A673 (cell line): ENCODE results near the gene CAMK1D. TPM values are rescaled to one million over a fixed set of nuclear protein-coding genes. Genes with fewer than 3 reads are reported as not detected.

Experiments used
- BruUV-seq: library from RNA; stranded (reverse); fragments of 400-500 nt; replicated peaks from 2 replicates; lab custom pipeline; 2021; lab: Mats Ljungman, UMichigan
- CTCF ChIA-PET: fragments of 300-600 bp; sonication (Branson Sonifier 250); formaldehyde crosslinking; loops from one replicate; lab custom pipeline; 2022; ENCODE audit warnings: antibody characterized with exemption; lab: Charles Lee
- POLR2A ChIA-PET: fragments of 300-600 bp; sonication (Branson Sonifier 250); formaldehyde crosslinking; loops from one replicate; lab custom pipeline; 2022; ENCODE audit warnings: antibody characterized with exemption; ENCODE audit not compliant: low non-redundant PET; lab: Charles Lee
- DNase-seq: peaks from one replicate; pipeline ENCODE4 v3.0.0-alpha.2; 2015; ENCODE audit warnings: low spot score
- H3K27ac ChIP-seq: fragments of 200-600 bp; sonication (generic); 2 replicates; pipeline ENCODE4 v1.5.1; 2016; ENCODE audit warnings: mixed run types, low read depth, mild to moderate bottlenecking, mixed read lengths, antibody characterized with exemption, low read length; ENCODE audit not compliant: poor library complexity, severe bottlenecking
- H3K27me3 ChIP-seq: fragments of 200-600 bp; sonication (generic); replicated peaks from 2 replicates; pipeline ENCODE4 v1.6.1; 2017; ENCODE audit warnings: mixed run types, low read depth, mild to moderate bottlenecking, mixed read lengths, antibody characterized with exemption, low read length; ENCODE audit not compliant: insufficient read depth, poor library complexity
- H3K36me3 ChIP-seq: fragments of 200-600 bp; sonication (generic); 2 replicates; pipeline ENCODE4 v1.6.1; 2016; ENCODE audit warnings: mixed run types, mild to moderate bottlenecking, mixed read lengths, antibody characterized with exemption, low read length; ENCODE audit not compliant: insufficient read depth, poor library complexity, severe bottlenecking
- H3K4me1 ChIP-seq: fragments of 200-600 bp; sonication (generic); 2 replicates; pipeline ENCODE4 v1.6.1; 2017; ENCODE audit warnings: mixed run types, mild to moderate bottlenecking, mixed read lengths, antibody characterized with exemption, low read length; ENCODE audit not compliant: insufficient read depth, poor library complexity, severe bottlenecking
- H3K4me3 ChIP-seq: fragments of 200-600 bp; sonication (generic); 2 replicates; pipeline ENCODE4 v1.5.1; 2016; ENCODE audit warnings: low read depth, mixed run types, mild to moderate bottlenecking, mixed read lengths, low read length; ENCODE audit not compliant: poor library complexity, severe bottlenecking
- H3K9me3 ChIP-seq: fragments of 200-600 bp; sonication (generic); 2 replicates; pipeline ENCODE4 v1.6.1; 2016; ENCODE audit warnings: mixed run types, low read depth, mild to moderate bottlenecking, mixed read lengths, antibody characterized with exemption, low read length; ENCODE audit not compliant: poor library complexity, severe bottlenecking
- CTCF ChIP-seq: fragments of 300-800, 200-600 bp; sonication (generic); conservative IDR thresholded peaks from 2 replicates; pipeline ENCODE4 v1.5.1; 2017; ENCODE audit warnings: low read depth, mild to moderate bottlenecking, antibody characterized with exemption, low read length, moderate library complexity, mixed read lengths
- EZH2 ChIP-seq: fragments of 200-600 bp; sonication (generic); IDR thresholded peaks from 2 replicates; pipeline ENCODE4 v1.6.1; 2017; ENCODE audit warnings: borderline replicate concordance, low read depth, mild to moderate bottlenecking, mixed read lengths, antibody characterized with exemption, low read length; ENCODE audit not compliant: poor library complexity, severe bottlenecking
- intact Hi-C: fragments of 100-400 bp; cut with micrococcal nuclease; formaldehyde crosslinking; loops from one replicate; pipeline ENCODE4 v1.10.0; 2022; ENCODE audit not compliant: unreplicated experiment
- total RNA-seq: library from RNA; stranded (reverse); gene quantifications from 2 replicates; pipeline ENCODE4 v1.2.3, GENCODE V29; 2021

Gene CAMK1D
- total RNA-seq, 1 experiment from 2014 or later: 23.7 TPM

- no peak for DNase-seq
- intact Hi-C loops: no loop called here
- TF ChIP-seq CTCF (no peak), EZH2 (no peak)
- H3K36me3 ChIP-seq: no peaks in the 10 kb centered on the region
- H3K9me3 ChIP-seq: no peaks in the 10 kb centered on the region
- H3K27ac ChIP-seq: no peak overlapping the region
- no peaks in the 10 kb centered on the region for H3K4me1 ChIP-seq
- BruUV-seq: no TSS peak
- POLR2A ChIA-PET: no interaction called here
- CTCF ChIA-PET: no interaction called here
- H3K27me3 ChIP-seq: no peaks in the 10 kb centered on the region
- no peak overlapping the region for H3K4me3 ChIP-seq
Measured at GRCh38 chr10:12757351-12757750, 408.0 kb downstream of the CAMK1D start.

GRCh38 chr10:12758271-12758670, 408.9 kb downstream of the CAMK1D start:
- no TSS peak for BruUV-seq
- no peak for DNase-seq
- Histone ChIP-seq H3K4me3 (no peak overlapping the region), H3K36me3 (no peaks in the 10 kb centered on the region), H3K27me3 (no peaks in the 10 kb centered on the region), H3K9me3 (no peaks in the 10 kb centered on the region), H3K27ac (no peak overlapping the region), H3K4me1 (no peaks in the 10 kb centered on the region)
- intact Hi-C loops: no loop called here
- CTCF ChIA-PET: no interaction called here
- no peak for TF ChIP-seq CTCF
- TF ChIP-seq EZH2: no peak
- POLR2A ChIA-PET: no interaction called here

GRCh38 chr10:12766223-12766622, 416.9 kb downstream of the CAMK1D start:
- no peak for TF ChIP-seq CTCF
- no peak for TF ChIP-seq EZH2
- H3K36me3 ChIP-seq: no peaks in the 10 kb centered on the region
- H3K4me1 ChIP-seq: no peaks in the 10 kb centered on the region
- POLR2A ChIA-PET: no interaction called here
- H3K4me3 ChIP-seq: no peak overlapping the region
- no peak overlapping the region for H3K27ac ChIP-seq
- CTCF ChIA-PET: no interaction called here
- no peak for DNase-seq
- no TSS peak for BruUV-seq
- intact Hi-C loops: no loop called here
- H3K27me3 ChIP-seq: no peaks in the 10 kb centered on the region
- H3K9me3 ChIP-seq: no peaks in the 10 kb centered on the region
